IPS-20b (cell line): Measurements from ENCODE around the gene BRINP1.

Source experiments
- H3K27ac ChIP-seq: one replicate; pipeline ENCODE4 v1.5.1; 2013; ENCODE audit warnings: low read length
- H3K27me3 ChIP-seq: 2 replicates; pipeline ENCODE4 v1.6.1; 2013; ENCODE audit warnings: mild to moderate bottlenecking, low read length, inconsistent platforms; ENCODE audit not compliant: insufficient read depth
- H3K36me3 ChIP-seq: 2 replicates; pipeline ENCODE4 v1.6.1; 2013; ENCODE audit warnings: low read depth, mild to moderate bottlenecking, inconsistent platforms, low read length, moderate library complexity; ENCODE audit not compliant: insufficient read depth
- H3K4me1 ChIP-seq: 2 replicates; pipeline ENCODE4 v1.6.1; 2013; ENCODE audit warnings: mild to moderate bottlenecking, control low read depth, inconsistent platforms, low read length, moderate library complexity; ENCODE audit not compliant: insufficient read depth
- H3K4me3 ChIP-seq: 2 replicates; pipeline ENCODE4 v1.5.1; 2013; ENCODE audit warnings: mild to moderate bottlenecking, low read length, inconsistent platforms
- H3K9ac ChIP-seq: 2 replicates; pipeline ENCODE4 v1.6.1; 2013; ENCODE audit warnings: low read depth, mild to moderate bottlenecking, inconsistent platforms, low read length, moderate library complexity
- H3K9me3 ChIP-seq: 2 replicates; pipeline ENCODE4 v1.6.1; 2013; ENCODE audit warnings: mild to moderate bottlenecking, low read depth, low read length, inconsistent platforms; ENCODE audit not compliant: insufficient read depth

Gene BRINP1

GRCh38 chr9:119224431-119224830, 144.8 kb downstream of the BRINP1 start:
- no peaks in the 10 kb centered on the region for H3K36me3 ChIP-seq

GRCh38 chr9:119221276-119221675, 148.0 kb downstream of the BRINP1 start:
- Histone ChIP-seq H3K4me1 (no peaks in the 10 kb centered on the region; the same call in 1 of the 2 replicates), H3K4me3 (no peak overlapping the region), H3K9me3 (no peaks in the 10 kb centered on the region), H3K27ac (no peak overlapping the region), H3K36me3 (no peaks in the 10 kb centered on the region), H3K27me3 (no peaks in the 10 kb centered on the region), H3K9ac (no peak overlapping the region)

More at GRCh38 chr9:119224431-119224830, 144.8 kb downstream of the BRINP1 start:
- Histone ChIP-seq H3K4me3 (no peak overlapping the region), H3K27ac (no peak overlapping the region), H3K4me1 (no peaks in the 10 kb centered on the region; the same call in 1 of the 2 replicates), H3K9ac (no peak overlapping the region), H3K9me3 (no peaks in the 10 kb centered on the region), H3K27me3 (no peaks in the 10 kb centered on the region)

GRCh38 chr9:119218293-119218692, 150.9 kb downstream of the BRINP1 start:
- H3K27me3 ChIP-seq = no peaks in the 10 kb centered on the region
- no peak overlapping the region for H3K27ac ChIP-seq
- no peaks in the 10 kb centered on the region for H3K36me3 ChIP-seq
- no peak overlapping the region for H3K4me3 ChIP-seq
- H3K9me3 ChIP-seq = no peaks in the 10 kb centered on the region
- no peak overlapping the region for H3K9ac ChIP-seq
- no peaks in the 10 kb centered on the region; the same call in 1 of the 2 replicates for H3K4me1 ChIP-seq

GRCh38 chr9:119216651-119217331, 152.4 kb downstream of the BRINP1 start:
- Histone ChIP-seq H3K9me3 (no peaks in the 10 kb centered on the region), H3K4me1 (no peaks in the 10 kb centered on the region; the same call in 1 of the 2 replicates), H3K4me3 (no peak overlapping the region), H3K9ac (no peak overlapping the region), H3K27me3 (no peaks in the 10 kb centered on the region), H3K27ac (no peak overlapping the region), H3K36me3 (no peaks in the 10 kb centered on the region)

GRCh38 chr9:119215651-119216050, 153.6 kb downstream of the BRINP1 start:
- Histone ChIP-seq H3K27ac (no peak overlapping the region), H3K4me1 (no peaks in the 10 kb centered on the region; the same call in 1 of the 2 replicates), H3K9me3 (no peaks in the 10 kb centered on the region), H3K9ac (no peak overlapping the region), H3K4me3 (no peak overlapping the region), H3K27me3 (no peaks in the 10 kb centered on the region), H3K36me3 (no peaks in the 10 kb centered on the region)

GRCh38 chr9:119213471-119213870, 155.8 kb downstream of the BRINP1 start:
- Histone ChIP-seq H3K9ac (no peak overlapping the region), H3K4me1 (no peaks in the 10 kb centered on the region), H3K27me3 (no peaks in the 10 kb centered on the region), H3K4me3 (no peak overlapping the region), H3K9me3 (no peaks in the 10 kb centered on the region), H3K27ac (no peak overlapping the region), H3K36me3 (peaks cover 4% of the 10 kb centered on the region)

GRCh38 chr9:119197893-119198607, 171.2 kb downstream of the BRINP1 start:
- no peak overlapping the region for H3K9ac ChIP-seq
- no peak overlapping the region for H3K4me3 ChIP-seq
- no peaks in the 10 kb centered on the region for H3K36me3 ChIP-seq
- no peaks in the 10 kb centered on the region for H3K27me3 ChIP-seq
- no peaks in the 10 kb centered on the region for H3K9me3 ChIP-seq
- peaks cover 8% of the 10 kb centered on the region; the same call in 1 of the 2 replicates for H3K4me1 ChIP-seq
- H3K27ac ChIP-seq = no peak overlapping the region

- no peak overlapping the region for H3K4me3 ChIP-seq
- H3K4me1 ChIP-seq = peaks cover 8% of the 10 kb centered on the region; the same call in 1 of the 2 replicates
- H3K36me3 ChIP-seq = no peaks in the 10 kb centered on the region
- no peak overlapping the region; the same call in 1 of the 2 replicates for H3K9ac ChIP-seq
- H3K9me3 ChIP-seq = no peaks in the 10 kb centered on the region
- no peak overlapping the region for H3K27ac ChIP-seq
- no peaks in the 10 kb centered on the region for H3K27me3 ChIP-seq
Measured at GRCh38 chr9:119195521-119195920, 173.7 kb downstream of the BRINP1 start.

- Histone ChIP-seq H3K4me1 (peaks cover 3% of the 10 kb centered on the region), H3K9ac (no peak overlapping the region), H3K4me3 (no peak overlapping the region), H3K9me3 (no peaks in the 10 kb centered on the region), H3K36me3 (no peaks in the 10 kb centered on the region), H3K27ac (no peak overlapping the region), H3K27me3 (no peaks in the 10 kb centered on the region)
Measured at GRCh38 chr9:119185298-119185697, 183.9 kb downstream of the BRINP1 start.

GRCh38 chr9:119184265-119184936, 184.8 kb downstream of the BRINP1 start:
- H3K4me3 ChIP-seq = no peak overlapping the region
- H3K4me1 ChIP-seq = peaks cover 10% of the 10 kb centered on the region
- no peaks in the 10 kb centered on the region for H3K9me3 ChIP-seq
- no peak overlapping the region for H3K9ac ChIP-seq
- no peaks in the 10 kb centered on the region for H3K27me3 ChIP-seq
- H3K36me3 ChIP-seq = no peaks in the 10 kb centered on the region
- no peak overlapping the region for H3K27ac ChIP-seq

- Histone ChIP-seq H3K4me1 (peaks cover 11% of the 10 kb centered on the region), H3K36me3 (no peaks in the 10 kb centered on the region), H3K27ac (no peak overlapping the region), H3K4me3 (no peak overlapping the region), H3K27me3 (no peaks in the 10 kb centered on the region), H3K9me3 (no peaks in the 10 kb centered on the region), H3K9ac (no peak overlapping the region)
Measured at GRCh38 chr9:119181561-119181960, 187.7 kb downstream of the BRINP1 start.
